Epithelial cell of alveolus of lung (primary cell): ENCODE measurements around the gene ZNF280C. TPM values are rescaled to one million over a fixed set of nuclear protein-coding genes. Genes with fewer than 3 reads are reported as not detected.

Experiments used
- total RNA-seq: library from RNA; depleted of rRNA; stranded (reverse); fragments of >200 nt; gene quantifications from 2 replicates; pipeline ENCODE4 v1.2.1, GENCODE V29; 2015

The ZNF280C gene
- total RNA-seq, result 4.5 and 8.3 TPM in 2 replicates

GRCh38 chrX:130268449-130269170 lies at the start of gene ZNF280C:
ZNF280C (minus strand) TSS chrX:130268899; CDS start chrX:130260449, 8,450 bp downstream.

GRCh38 chrX:130171446-130172126 lies 97.1 kb downstream of the ZNF280C start, which contains the start of gene RAB33A:
RAB33A (plus strand) TSS chrX:130171962; CDS start chrX:130172063, 101 bp downstream.

GRCh38 chrX:130165703-130166502 lies 102.8 kb downstream of the ZNF280C start, which contains the start of gene AIFM1:
AIFM1 (minus strand) TSS chrX:130165841; CDS start chrX:130165656, 185 bp downstream.

Other genes starting within 250 kb of the ZNF280C start
- 12.5 and 18.9 TPM in 2 replicates for gene ELF4, start 158.4 kb downstream of the ZNF280C start, total RNA-seq
- gene AIFM1, start 103.1 kb downstream of the ZNF280C start, total RNA-seq, result 14.6 and 18.3 TPM in 2 replicates
- gene RAB33A, start 96.9 kb downstream of the ZNF280C start, total RNA-seq, result 4.8 TPM in 1 of 2 replicates, not detected in the other
- 8.1 and 18.0 TPM in 2 replicates for gene SLC25A14, start 71.0 kb upstream of the ZNF280C start, total RNA-seq
- gene GPR119, start 116.8 kb upstream of the ZNF280C start, total RNA-seq, result not detected in 2 replicates
- gene RBMX2, start 133.1 kb upstream of the ZNF280C start, total RNA-seq, result 14.5 and 30.9 TPM in 2 replicates